Effector memory CD4-positive, alpha-beta T cell (primary cell): ENCODE results near the gene HYLS1.

ENCODE experiments used
- DNase-seq, 3 donors: peaks; one replicate each; pipeline ENCODE4 v3.0.0-alpha.2; 2020
- H3K27ac ChIP-seq: 2 replicates; pipeline ENCODE4 v1.7.0; 2013; ENCODE audit warnings: mild to moderate bottlenecking, low read length, moderate library complexity; ENCODE audit not compliant: insufficient read depth, poor library complexity, severe bottlenecking
- H3K27me3 ChIP-seq: replicated peaks from 2 replicates; pipeline ENCODE4 v1.7.0; 2013; ENCODE audit warnings: mild to moderate bottlenecking, low read length; ENCODE audit not compliant: insufficient read depth, control insufficient read depth, poor library complexity, severe bottlenecking
- H3K36me3 ChIP-seq: 2 replicates; pipeline ENCODE4 v1.7.0; 2013; ENCODE audit warnings: mild to moderate bottlenecking, low read length, moderate library complexity; ENCODE audit not compliant: control insufficient read depth, insufficient read depth
- H3K4me1 ChIP-seq: 2 replicates; pipeline ENCODE4 v1.7.0; 2013; ENCODE audit warnings: low read length, mild to moderate bottlenecking; ENCODE audit not compliant: control insufficient read depth, insufficient read depth, poor library complexity, severe bottlenecking
- H3K4me3 ChIP-seq: 2 replicates; pipeline ENCODE4 v1.7.0; 2013; ENCODE audit warnings: low read length, low read depth, mild to moderate bottlenecking; ENCODE audit not compliant: insufficient read depth, poor library complexity, severe bottlenecking
- H3K9me3 ChIP-seq: 2 replicates; pipeline ENCODE4 v1.7.0; 2013; ENCODE audit warnings: mild to moderate bottlenecking, low read length, moderate library complexity; ENCODE audit not compliant: control insufficient read depth

The HYLS1 gene

GRCh38 chr11:125941619-125942611, 54.4 kb downstream of the HYLS1 start:
- no peaks in the 10 kb centered on the region for H3K9me3 ChIP-seq
- DNase-seq, result peak in 1 of 3 donors; percentile 5
- no peak overlapping the region for H3K27ac ChIP-seq
- H3K27me3 ChIP-seq, result no peaks in the 10 kb centered on the region
- H3K36me3 ChIP-seq, result no peaks in the 10 kb centered on the region
- H3K4me3 ChIP-seq, result no peak overlapping the region
- no peaks in the 10 kb centered on the region for H3K4me1 ChIP-seq

- Histone ChIP-seq H3K4me3 (no peak overlapping the region), H3K9me3 (no peaks in the 10 kb centered on the region), H3K4me1 (no peaks in the 10 kb centered on the region), H3K27me3 (no peaks in the 10 kb centered on the region), H3K27ac (no peak overlapping the region), H3K36me3 (no peaks in the 10 kb centered on the region)
- DNase-seq, result no peak
Measured at GRCh38 chr11:125942771-125943428, 55.4 kb downstream of the HYLS1 start.

GRCh38 chr11:125943661-125944349, 56.3 kb downstream of the HYLS1 start:
- no peak overlapping the region for H3K27ac ChIP-seq
- H3K9me3 ChIP-seq, result no peaks in the 10 kb centered on the region
- no peaks in the 10 kb centered on the region for H3K27me3 ChIP-seq
- DNase-seq, result no peak
- H3K4me1 ChIP-seq, result no peaks in the 10 kb centered on the region
- H3K36me3 ChIP-seq, result no peaks in the 10 kb centered on the region
- H3K4me3 ChIP-seq, result no peak overlapping the region

GRCh38 chr11:125944350-125945010, 57.0 kb downstream of the HYLS1 start:
- Histone ChIP-seq H3K9me3 (no peaks in the 10 kb centered on the region), H3K27me3 (no peaks in the 10 kb centered on the region)
- DNase-seq, result no peak

GRCh38 chr11:125945011-125945796, 57.7 kb downstream of the HYLS1 start:
- no peak overlapping the region for H3K4me3 ChIP-seq
- H3K4me1 ChIP-seq, result no peaks in the 10 kb centered on the region
- no peak overlapping the region for H3K27ac ChIP-seq
- no peaks in the 10 kb centered on the region for H3K36me3 ChIP-seq
- no peaks in the 10 kb centered on the region for H3K9me3 ChIP-seq
- H3K27me3 ChIP-seq, result no peaks in the 10 kb centered on the region
- no peak for DNase-seq

More at GRCh38 chr11:125944350-125945010, 57.0 kb downstream of the HYLS1 start:
- Histone ChIP-seq H3K4me1 (no peaks in the 10 kb centered on the region), H3K4me3 (no peak overlapping the region), H3K27ac (no peak overlapping the region), H3K36me3 (no peaks in the 10 kb centered on the region)

GRCh38 chr11:125945797-125946520, 58.5 kb downstream of the HYLS1 start, which contains the start of gene VSIG10L2:
TSS of gene VSIG10L2 (plus strand) at chr11:125946044. CDS start at chr11:125946056, 12 bp downstream.
- no peaks in the 10 kb centered on the region for H3K4me1 ChIP-seq
- no peaks in the 10 kb centered on the region for H3K36me3 ChIP-seq
- no peak within 1 kb of the TSS for H3K27ac ChIP-seq
- H3K27me3 ChIP-seq, result no peaks in the 10 kb centered on the region
- H3K4me3 ChIP-seq, result no peak within 1 kb of the TSS
- no peaks in the 10 kb centered on the region for H3K9me3 ChIP-seq
- DNase-seq, result no peak

GRCh38 chr11:125946712-125947418, 59.4 kb downstream of the HYLS1 start:
- no peaks in the 10 kb centered on the region for H3K9me3 ChIP-seq
- DNase-seq, result no peak
- no peaks in the 10 kb centered on the region for H3K36me3 ChIP-seq
- H3K4me1 ChIP-seq, result no peaks in the 10 kb centered on the region
- H3K27ac ChIP-seq, result no peak overlapping the region
- no peaks in the 10 kb centered on the region for H3K27me3 ChIP-seq
- no peak overlapping the region for H3K4me3 ChIP-seq

- Histone ChIP-seq H3K4me1 (no peaks in the 10 kb centered on the region), H3K36me3 (no peaks in the 10 kb centered on the region), H3K9me3 (no peaks in the 10 kb centered on the region), H3K27me3 (no peaks in the 10 kb centered on the region), H3K4me3 (no peak overlapping the region), H3K27ac (no peak overlapping the region)
- no peak for DNase-seq
Measured at GRCh38 chr11:125947419-125948277, 60.2 kb downstream of the HYLS1 start.
